GM19455 (cell line): ENCODE results near the gene ZNF470.

Experiments
- ATAC-seq: cut with Tn5 transposase; IDR thresholded peaks from one replicate; pipeline ENCODE4 v1.9.1; 2021; ENCODE audit not compliant: unreplicated experiment

Gene ZNF470

GRCh38 chr19:56567274-56568120 lies at the start of gene ZNF470:
Gene ZNF470 (plus strand): TSS chr19:56567468. CDS start chr19:56570312, 2,844 bp downstream.
- peak; percentile 94 for ATAC-seq

GRCh38 chr19:56525214-56525860 lies 41.9 kb upstream of the ZNF470 start:
- no peak for ATAC-seq

DNA sequence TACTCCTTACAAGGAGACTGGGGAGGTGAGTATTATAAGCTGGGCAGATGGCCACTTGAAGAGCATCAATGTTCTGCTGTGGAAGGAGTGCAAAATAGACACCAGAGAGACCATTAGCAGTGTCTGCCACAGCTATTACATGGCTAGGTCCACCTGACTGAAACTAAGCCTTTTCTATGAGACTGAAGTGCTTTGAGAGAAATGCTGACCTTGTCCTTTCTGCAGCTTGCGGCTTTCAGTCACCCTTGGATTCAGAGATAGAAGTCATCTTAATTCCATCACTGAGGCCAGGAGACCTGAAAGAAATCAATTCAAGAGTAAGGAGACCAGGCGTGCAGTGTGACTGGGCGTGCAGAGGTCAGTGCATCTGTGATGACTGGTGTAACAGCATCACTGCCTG lies 29.8 kb upstream of the ZNF470 start:
- no peak for ATAC-seq

DNA sequence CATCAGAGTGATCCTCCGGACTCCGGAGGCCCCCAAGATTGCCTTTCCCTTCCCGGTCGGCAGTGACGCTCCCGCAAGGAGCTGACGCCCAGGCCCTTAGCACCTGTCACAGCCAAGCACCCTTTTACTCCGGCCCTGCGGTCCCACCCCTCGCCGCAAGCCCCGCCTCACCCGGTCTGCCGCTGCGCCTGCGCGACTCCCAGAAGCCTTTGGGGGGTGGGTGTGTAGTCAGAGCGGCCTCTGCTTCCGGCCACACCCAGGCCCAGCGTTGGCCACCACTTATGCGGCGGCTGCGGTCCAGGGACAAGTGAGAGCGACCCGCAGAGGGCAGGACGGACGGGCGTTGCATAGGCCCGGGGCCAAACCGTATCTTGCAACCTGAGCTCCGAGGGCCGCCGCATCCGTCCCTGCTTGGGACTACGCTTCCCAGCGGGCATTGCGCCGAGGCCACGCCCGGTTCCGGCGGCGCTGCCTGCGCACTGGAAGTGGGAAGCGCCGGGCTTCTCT lies 29.0 kb upstream of the ZNF470 start:
- no peak for ATAC-seq

DNA sequence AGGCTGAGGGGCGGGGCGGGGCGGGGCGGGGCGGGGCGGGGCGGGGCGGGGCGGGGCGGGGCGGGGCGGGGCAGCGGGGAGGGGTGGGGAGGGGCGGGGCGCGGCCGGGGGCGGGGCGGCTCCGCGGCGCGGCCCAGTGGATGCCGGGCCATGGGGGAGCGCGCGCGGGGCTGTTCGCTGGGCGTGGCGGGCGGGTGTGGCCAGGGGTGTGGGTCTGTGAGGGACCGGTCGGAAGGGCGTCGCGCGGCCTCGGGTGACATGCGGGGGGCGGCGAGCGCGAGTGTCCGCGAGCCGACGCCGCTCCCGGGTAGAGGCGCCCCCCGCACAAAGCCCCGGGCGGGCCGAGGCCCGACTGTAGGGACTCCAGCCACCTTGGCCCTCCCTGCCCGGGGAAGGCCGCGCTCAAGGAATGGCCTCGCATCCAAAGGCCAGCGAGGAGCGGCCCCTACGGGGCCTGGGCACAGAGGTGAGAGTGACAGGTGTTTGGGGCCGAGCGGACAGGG lies 28.5 kb upstream of the ZNF470 start, which contains the start of gene ZFP28:
Gene ZFP28 (plus strand): TSS at position 188 of the 503 bp plus-strand sequence. CDS start 71 bp downstream, at position 259.
- no peak for ATAC-seq

GRCh38 chr19:56543776-56544175 lies 23.5 kb upstream of the ZNF470 start:
- no peak for ATAC-seq

- ATAC-seq = no peak
These were observed 19.7 kb upstream of the ZNF470 start for GRCh38 chr19:56547535-56547934.

- no peak for ATAC-seq
These were observed 12.9 kb upstream of the ZNF470 start for GRCh38 chr19:56554272-56554869.

- ATAC-seq = no peak
These were observed 4.5 kb upstream of the ZNF470 start for GRCh38 chr19:56562766-56563165.

DNA sequence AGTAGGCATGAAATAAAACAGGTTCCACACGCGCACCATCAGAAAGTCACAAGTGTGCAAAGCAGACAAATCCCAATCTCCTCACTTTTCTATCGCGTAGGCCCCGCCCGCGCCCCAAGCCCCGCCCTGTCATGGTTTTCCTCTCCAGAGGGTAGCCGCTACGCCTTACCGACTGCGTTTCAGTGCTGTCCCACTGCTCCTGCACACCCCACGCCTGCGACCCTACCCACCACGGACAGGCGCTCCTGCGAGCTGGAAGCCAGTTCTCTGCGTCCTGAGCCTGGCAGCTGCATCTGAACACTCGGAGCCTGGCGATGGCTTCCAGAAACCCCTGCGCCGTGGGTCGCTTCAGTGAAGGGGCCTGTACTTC lies 379 bp upstream of the ZNF470 start:
- ATAC-seq = peak; percentile 37

DNA sequence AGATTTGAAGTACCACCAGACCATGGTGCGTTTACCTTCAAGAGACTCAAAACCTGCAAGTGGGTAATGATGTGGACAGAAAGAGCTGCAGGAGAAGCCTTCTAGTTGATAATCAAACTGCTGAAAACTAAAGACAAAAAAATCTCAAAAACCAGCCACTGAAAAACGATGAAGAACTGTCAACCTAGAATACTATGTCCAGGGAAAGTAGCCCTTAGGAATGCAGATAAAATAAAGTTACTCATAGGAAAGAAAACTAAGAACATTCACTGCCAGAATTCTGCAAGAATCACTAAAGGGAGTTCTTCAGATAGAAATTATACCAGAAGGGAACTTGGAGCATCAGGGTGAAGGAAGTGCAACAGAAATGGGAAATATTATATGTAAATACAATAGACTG lies 5.3 kb downstream of the ZNF470 start:
- no peak for ATAC-seq

DNA sequence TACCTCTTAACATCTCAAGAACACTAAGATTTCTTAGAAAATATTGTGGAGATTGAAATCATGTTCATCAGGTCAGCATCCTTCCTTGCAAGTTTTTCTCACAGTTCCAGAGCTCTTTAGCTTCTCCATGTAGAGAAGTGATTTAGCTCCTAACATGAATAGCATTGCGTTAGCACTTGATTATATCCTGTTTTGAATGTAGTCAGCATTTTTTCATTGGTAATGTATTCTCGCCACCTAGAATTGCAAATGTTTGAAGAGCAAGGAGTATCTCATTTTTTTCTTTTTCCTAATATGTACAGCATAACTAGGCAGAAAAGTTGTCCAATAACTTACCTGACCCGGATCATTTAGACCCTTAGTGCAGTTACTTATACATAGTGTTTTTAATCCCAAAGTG lies 6.6 kb downstream of the ZNF470 start:
- ATAC-seq = no peak

- ATAC-seq = no peak
These were observed 10.7 kb downstream of the ZNF470 start for GRCh38 chr19:56577719-56578602.

GRCh38 chr19:56594446-56594782 lies 27.1 kb downstream of the ZNF470 start:
- ATAC-seq = no peak

GRCh38 chr19:56594783-56595547 lies 27.7 kb downstream of the ZNF470 start, which contains the start of gene ZNF71:
Gene ZNF71 (plus strand): TSS chr19:56595302. CDS start chr19:56601559, 6,257 bp downstream.
- peak; percentile 94 for ATAC-seq

DNA sequence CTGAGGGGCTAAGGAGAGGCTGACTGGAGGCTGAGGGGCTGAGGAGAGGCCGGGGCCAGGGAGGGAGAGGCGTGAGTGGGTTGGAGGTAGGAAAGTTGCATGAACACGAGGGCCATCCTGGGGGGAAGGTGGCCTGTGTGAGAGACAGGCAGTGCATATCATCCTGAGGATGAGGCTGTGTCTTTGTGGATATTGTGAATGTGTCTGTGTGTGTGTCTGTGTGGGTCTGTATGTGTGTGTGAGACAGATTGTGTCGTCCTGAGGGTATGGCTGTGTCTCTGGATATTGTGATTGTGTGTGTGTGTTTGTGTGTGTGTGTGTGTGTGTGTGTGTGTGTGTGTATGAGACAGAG lies 28.3 kb downstream of the ZNF470 start:
- ATAC-seq = no peak

DNA sequence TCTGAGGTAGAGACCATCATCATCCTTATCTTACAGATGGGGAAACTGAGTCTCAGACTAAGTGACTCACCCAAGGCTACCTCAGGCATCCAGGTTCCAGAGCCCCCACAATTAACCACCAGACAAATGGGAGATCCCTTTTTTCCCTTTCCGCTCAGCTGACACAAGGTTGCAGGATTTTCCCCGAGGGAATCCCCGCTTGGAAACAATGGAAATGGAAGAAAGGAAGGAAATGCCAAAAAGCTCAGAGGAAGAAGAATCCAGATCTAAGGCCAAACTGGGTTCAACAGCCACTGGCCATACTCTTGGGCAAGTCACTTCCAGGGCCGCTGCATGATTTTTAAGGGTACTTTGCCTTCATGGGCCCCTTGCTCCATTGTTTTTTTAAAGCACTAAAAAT lies 29.4 kb downstream of the ZNF470 start:
- ATAC-seq = no peak

- no peak for ATAC-seq
These were observed 30.4 kb downstream of the ZNF470 start for GRCh38 chr19:56597696-56598095.

- ATAC-seq = no peak
These were observed 34.1 kb downstream of the ZNF470 start for GRCh38 chr19:56601375-56601774.

DNA sequence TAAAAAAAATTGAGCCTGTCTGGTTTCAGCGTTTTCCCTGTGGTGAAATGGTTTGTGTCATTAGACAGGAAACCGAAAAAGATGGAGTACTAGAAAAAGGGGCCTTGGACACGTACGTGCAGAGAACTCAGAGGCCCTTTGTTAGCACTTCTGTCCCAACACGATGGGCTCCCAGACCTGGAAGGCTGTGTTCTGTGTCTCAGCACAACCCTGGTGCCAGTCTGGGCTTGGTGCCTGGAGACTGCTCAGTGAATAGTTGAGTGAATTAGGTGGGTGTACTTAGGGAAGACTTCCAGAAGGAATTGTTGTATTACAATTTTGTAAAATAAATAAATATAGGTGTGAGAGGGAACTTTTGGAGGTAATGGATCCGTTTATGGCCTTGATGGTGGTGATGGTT lies 36.6 kb downstream of the ZNF470 start:
- no peak for ATAC-seq
